Endometrial microvascular endothelial cells (primary cell): ENCODE results near the gene ODAD4. TPM values are rescaled to one million over a fixed set of nuclear protein-coding genes. Genes with fewer than 3 reads are reported as not detected.
"Not testable (repeated sequence)": the region's sequence is repeated elsewhere in the genome, so short reads cannot be mapped to it uniquely, and the experiment has no call there.

Experiments
- in situ Hi-C: cut with HindIII; loops from 2 replicates; pipeline ENCODE4 v1.10.0; 2017; ENCODE audit warnings: low sequenced_read_pairs, low pct_unique_long_range_greater_than_20kb; ENCODE audit errors: inconsistent ontology term
- total RNA-seq: library from RNA; depleted of rRNA; stranded (reverse); fragments of >200 nt; gene quantifications from one replicate; pipeline ENCODE4 v1.2.3, GENCODE V29; 2015; ENCODE audit errors: inconsistent ontology term

The ODAD4 gene
- total RNA-seq, 1 donor from 2014 or later: not detected

GRCh38 chr17:42013740-42014139 lies 83.3 kb downstream of the ODAD4 start:
- in situ Hi-C loops: not testable (repeated sequence)

Other genes with a start within 250 kb of the ODAD4 start
- gene EIF1, start 241.7 kb upstream of the ODAD4 start, total RNA-seq: 111 TPM
- gene GAST, start 218.3 kb upstream of the ODAD4 start, total RNA-seq: not detected
- gene HAP1, start 196.0 kb upstream of the ODAD4 start, total RNA-seq: under 0.01 TPM
- gene JUP, start 143.9 kb upstream of the ODAD4 start, total RNA-seq: 161 TPM
- 33.3 TPM for gene P3H4, start 118.7 kb upstream of the ODAD4 start, total RNA-seq
- 166 TPM for gene FKBP10, start 117.6 kb upstream of the ODAD4 start, total RNA-seq
- gene NT5C3B, start 94.4 kb upstream of the ODAD4 start, total RNA-seq: 56.4 TPM
- not detected for gene KLHL10, start 92.8 kb upstream of the ODAD4 start, total RNA-seq
- 23.1 TPM for gene KLHL11, start 65.2 kb upstream of the ODAD4 start, total RNA-seq
- gene ACLY, start 11.7 kb upstream of the ODAD4 start, total RNA-seq: 237 TPM
- 92.8 TPM for gene CNP, start 36.2 kb downstream of the ODAD4 start, total RNA-seq
- 66.0 TPM for gene DNAJC7, start 86.8 kb downstream of the ODAD4 start, total RNA-seq
- 60.0 TPM for gene NKIRAS2, start 89.5 kb downstream of the ODAD4 start, total RNA-seq
- gene C17orf113, start 120.0 kb downstream of the ODAD4 start, total RNA-seq: 0.56 TPM
- gene ZNF385C, start 167.9 kb downstream of the ODAD4 start, total RNA-seq: 0.19 TPM
- 7.1 TPM for gene DHX58, start 182.1 kb downstream of the ODAD4 start, total RNA-seq
- gene KAT2A, start 190.8 kb downstream of the ODAD4 start, total RNA-seq: 15.9 TPM
- gene HSPB9, start 192.2 kb downstream of the ODAD4 start, total RNA-seq: not detected
- gene RAB5C, start 224.4 kb downstream of the ODAD4 start, total RNA-seq: 197 TPM